ENCODE data around the gene PVR. TPM values are rescaled to one million over a fixed set of nuclear protein-coding genes. Genes with fewer than 3 reads are reported as not detected.
"Not testable (repeated sequence)": the region's sequence is repeated elsewhere in the genome, so short reads cannot be mapped to it uniquely, and the experiment has no call there.

Gene PVR
- polyA plus RNA-seq, 1 donor: 37.2 TPM

- DNase-seq: no peak
These were observed 27.7 kb downstream of the PVR start, which contains the start of gene CEACAM19 for GRCh38 chr19:44671400-44671799. TSS of gene CEACAM19 (plus strand) at chr19:44671482. CDS start at chr19:44671932, 450 bp downstream.

DNA sequence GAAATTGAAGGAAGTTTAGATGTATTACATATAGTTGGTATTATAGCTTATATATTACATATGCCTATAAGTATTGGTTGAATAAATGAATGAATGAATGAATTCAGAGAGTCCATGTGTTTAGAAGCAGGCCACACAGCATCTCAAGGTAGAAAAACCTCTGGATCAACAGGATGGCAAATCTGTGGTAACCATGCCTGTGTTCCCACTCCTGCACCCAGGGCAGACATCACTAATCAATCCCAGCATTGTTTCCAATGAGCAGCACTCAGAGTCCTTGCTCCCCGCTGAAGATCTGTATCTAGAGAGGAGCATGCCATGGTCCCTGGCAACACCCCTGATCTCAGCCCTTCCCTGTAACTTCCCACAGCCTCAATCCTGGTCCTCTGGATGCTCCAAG lies 28.5 kb downstream of the PVR start:
- no peak for DNase-seq

GRCh38 chr19:44673510-44673909 lies 29.8 kb downstream of the PVR start:
- DNase-seq: no peak

GRCh38 chr19:44675521-44675920 lies 31.8 kb downstream of the PVR start:
- DNase-seq: no peak

GRCh38 chr19:44677019-44677811 lies 33.5 kb downstream of the PVR start:
- DNase-seq: no peak

- DNase-seq: no peak
These were observed 36.8 kb downstream of the PVR start for GRCh38 chr19:44680536-44680935.

DNA sequence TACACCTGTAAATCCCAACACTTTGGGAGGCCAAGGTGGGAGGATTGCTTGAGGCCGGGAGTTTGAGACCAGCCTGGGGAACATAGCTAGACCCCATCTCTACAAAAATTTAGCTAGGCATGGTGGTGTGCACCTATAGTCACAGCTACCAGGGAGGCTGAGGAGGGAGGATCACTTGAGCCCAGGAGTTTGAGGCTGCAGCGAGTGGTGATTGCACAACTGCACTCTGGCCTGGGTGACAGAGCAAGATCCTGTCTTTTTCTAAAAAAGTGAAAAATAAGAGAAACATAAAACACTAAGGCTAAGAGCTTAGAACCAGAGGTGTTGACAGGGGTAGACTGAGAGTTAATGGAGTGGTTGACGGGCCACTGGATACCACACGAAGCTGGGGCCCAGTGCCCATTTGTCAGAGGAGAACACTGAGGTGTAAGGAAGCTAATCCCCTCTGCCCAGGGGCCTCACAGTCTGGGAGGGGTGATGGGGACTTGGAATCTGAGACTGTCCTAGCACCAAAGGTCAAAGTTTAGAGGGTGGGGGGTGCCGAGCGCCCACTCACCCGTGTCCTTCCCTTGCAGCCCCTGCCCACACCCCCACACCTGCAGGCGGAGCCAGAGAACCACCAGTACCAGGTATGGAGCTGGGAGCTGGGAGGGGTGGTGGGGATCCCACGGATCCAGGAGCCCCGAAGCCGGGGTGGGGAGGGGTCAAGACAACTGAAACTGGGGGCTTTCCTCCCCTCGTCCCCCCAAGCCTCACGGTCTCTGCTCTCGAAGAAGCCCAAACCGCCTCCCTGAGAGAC lies 38.5 kb downstream of the PVR start:
- no peak for DNase-seq

- DNase-seq: no peak
These were observed 39.1 kb downstream of the PVR start for GRCh38 chr19:44682807-44683206.

DNA sequence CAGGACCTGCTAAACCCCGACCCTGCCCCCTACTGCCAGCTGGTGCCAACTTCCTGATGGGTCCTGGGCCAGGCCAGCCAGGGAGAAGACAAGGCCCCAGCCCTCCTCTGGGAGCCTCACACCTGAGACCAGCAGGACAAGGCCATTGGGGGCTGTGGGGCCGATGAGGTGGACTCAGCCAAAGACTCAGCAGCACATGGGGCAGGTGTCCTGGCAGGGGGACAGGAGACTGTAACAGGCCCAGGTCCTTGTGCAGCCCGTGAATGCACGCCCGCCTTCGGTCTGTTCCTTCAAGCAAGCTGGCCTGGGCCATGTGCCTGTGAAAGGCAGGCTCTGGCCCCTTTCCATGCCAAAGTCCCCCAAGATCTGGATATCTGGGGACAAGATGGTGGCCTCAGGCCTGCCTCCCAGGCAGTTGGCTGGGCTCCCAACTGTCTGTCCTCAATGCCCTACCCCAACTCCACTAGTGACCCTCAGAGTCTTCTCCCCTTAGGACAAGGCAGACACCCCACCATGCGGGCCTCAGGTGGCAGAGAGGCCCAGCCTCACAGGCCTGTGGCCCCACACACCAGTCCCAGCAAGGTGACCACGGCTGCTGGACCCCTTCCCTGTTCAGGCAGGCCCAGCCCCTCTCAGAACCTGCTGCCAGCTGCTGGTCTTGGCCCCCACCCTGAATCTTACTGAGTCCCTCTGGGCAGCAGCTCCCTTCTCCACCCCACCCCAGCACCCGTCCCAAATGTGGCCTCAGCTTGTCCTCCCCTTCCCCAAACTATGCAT lies 39.9 kb downstream of the PVR start:
- no peak for DNase-seq

- not testable (repeated sequence) for DNase-seq
These were observed 40.7 kb downstream of the PVR start for GRCh38 chr19:44684396-44684795.

- DNase-seq: no peak
These were observed 41.5 kb downstream of the PVR start for GRCh38 chr19:44684892-44685863.

DNA sequence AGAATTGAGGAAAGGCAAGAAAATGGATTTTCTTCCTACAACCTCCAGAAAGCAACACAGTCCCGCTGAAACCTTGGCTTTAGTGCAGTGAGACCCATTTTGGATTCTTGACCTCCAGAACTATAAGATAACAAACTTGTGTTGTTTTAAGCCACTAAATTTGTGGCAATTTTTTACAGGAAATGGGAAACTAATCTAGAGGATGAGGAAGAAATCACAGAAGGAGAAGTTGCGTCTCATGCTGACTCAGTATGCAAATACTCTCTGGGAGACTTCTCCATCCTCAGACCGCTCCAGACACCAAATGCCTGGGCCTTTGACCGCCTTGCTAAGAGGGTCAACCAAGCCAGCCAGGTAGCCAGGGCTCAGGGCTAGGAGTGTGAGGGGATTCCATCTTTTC lies 42.2 kb downstream of the PVR start:
- DNase-seq: no peak

- no peak for DNase-seq
These were observed 43.2 kb downstream of the PVR start for GRCh38 chr19:44686896-44687295.

GRCh38 chr19:44687888-44688287 lies 44.2 kb downstream of the PVR start:
- no peak for DNase-seq

GRCh38 chr19:44689290-44690130 lies 45.8 kb downstream of the PVR start:
- peak; percentile 70 for DNase-seq

- no peak for DNase-seq
These were observed 46.4 kb downstream of the PVR start for GRCh38 chr19:44690131-44690440.

DNA sequence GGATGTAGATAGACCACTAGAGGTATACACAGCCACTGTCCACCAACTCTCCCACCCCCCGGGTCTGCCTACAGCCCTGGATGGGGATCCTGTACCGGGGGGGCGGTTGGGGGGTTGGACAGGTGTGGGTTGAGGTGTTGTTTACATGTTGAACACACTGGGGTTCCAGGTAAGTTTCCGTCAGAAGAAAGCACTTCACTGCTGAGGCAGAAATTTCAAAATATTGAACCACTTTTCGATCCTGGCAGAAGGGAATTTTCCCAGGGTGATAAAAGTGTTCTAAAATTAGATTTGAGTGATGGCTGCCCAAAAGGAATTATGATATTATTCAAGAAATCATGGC lies 48.6 kb downstream of the PVR start:
- no peak for DNase-seq

DNA sequence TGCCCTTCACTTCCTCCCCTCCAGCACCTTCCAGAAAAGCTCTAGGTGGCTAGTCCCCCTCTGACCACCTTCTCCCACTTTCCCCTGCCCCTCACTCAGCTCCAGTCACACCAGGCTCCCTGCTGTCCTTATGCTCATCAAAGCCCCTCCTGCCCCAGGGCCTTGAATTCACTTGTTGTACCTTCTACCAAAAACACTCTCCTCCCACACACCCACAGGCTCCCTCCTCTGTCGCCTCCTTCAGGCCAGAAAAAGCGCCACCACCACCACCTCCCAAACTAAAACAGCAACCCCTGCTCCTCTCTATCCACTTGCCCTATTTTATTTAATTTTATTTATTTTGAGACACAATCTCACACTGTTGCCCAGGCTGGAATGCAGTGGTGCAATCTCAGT lies 50.5 kb downstream of the PVR start:
- DNase-seq: no peak

DNA sequence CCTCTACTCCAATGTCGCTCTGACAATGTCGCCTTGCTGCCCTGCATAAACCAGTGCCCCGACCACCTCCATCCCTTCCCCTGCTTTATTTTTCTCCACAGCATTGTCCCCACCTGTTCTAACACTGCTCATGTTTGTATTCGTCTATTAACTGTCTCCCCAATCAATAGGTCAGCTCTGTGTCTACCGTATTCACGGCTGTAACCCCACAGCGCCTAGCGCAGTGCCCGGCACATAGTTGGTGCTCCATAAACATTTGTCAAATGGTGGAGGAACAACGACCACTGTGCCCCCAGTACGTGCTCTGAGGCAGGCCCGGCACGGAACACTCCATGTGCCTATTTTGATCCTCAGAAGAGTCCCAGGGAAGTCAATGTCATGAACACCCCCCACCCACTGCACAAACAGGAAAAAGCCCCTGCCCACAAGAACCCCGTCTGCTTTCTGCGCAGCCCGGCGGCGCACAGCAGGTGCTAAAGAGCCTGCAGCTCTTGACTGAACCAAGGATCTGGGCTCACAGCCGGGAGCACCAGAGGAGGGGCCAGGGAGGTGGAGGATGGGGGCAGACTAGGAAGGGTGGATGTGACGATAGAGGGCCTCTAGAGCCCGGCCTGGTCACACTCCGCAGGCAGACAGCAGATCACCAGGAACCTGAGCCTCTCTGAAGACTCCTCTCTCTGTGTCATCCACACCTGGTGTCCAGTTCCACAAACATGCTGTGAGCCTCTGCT lies 53.4 kb downstream of the PVR start:
- peak; percentile 30 for DNase-seq

DNA sequence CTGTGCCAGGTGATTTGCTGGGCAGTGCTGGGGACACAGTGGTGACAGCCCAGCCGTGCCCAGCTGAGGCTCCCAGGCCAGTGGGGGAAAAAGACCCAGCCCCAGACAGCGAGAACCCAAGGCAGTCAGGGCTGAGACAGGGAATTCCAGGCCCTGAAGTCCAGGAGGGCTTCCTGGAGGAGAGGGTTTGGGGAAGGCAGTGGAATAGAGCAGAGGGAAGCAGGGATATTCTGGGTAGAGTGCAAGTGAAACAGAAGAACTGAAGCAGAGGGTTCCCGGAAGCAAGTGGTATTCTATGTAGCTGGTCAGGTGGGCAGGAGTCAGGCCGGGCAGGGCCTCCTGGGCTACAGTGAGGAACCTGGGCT lies 53.9 kb downstream of the PVR start:
- no peak for DNase-seq

Data from left kidney (tissue), 2 donors.